Small intestine (tissue), 7 donors: ENCODE results near the gene RAD51B. TPM values are rescaled to one million over a fixed set of nuclear protein-coding genes. Genes with fewer than 3 reads are reported as not detected.
A peak's percentile ranks its signal among the peaks of the same experiment; 100 is the strongest.
"Not testable (repeated sequence)": the region's sequence is repeated elsewhere in the genome, so short reads cannot be mapped to it uniquely, and the experiment has no call there.

Experiments used
- DNase-seq, 2 donors: peaks; one replicate each; pipeline versions ENCODE4 v3.0.0 to v3.0.0-alpha.2; 2013
- FAIRE-seq: peaks from 2 replicates; lab custom pipeline; 2012; peaks lifted over from hg19 to GRCh38; lab: Jason Lieb, UNC
- H3K27ac ChIP-seq, 3 donors: one replicate each; pipeline ENCODE4 v1.5.1; 2013; ENCODE audit warnings: low read length in 2 of 3, mild to moderate bottlenecking in 2 of 3, control low read depth in 1 of 3, inconsistent platforms in 1 of 3, low read depth in 1 of 3, moderate library complexity in 1 of 3
- H3K27me3 ChIP-seq, 3 donors: one replicate each; pipeline ENCODE4 v1.6.1; 2013; ENCODE audit warnings: low read length in 3 of 3, inconsistent platforms in 1 of 3; ENCODE audit not compliant: control insufficient read depth in 3 of 3, insufficient read depth in 3 of 3
- H3K36me3 ChIP-seq, 3 donors: one replicate each; pipeline ENCODE4 v1.6.1; 2013; ENCODE audit warnings: low read length in 3 of 3, inconsistent platforms in 1 of 3, low read depth in 1 of 3, mild to moderate bottlenecking in 1 of 3, moderate library complexity in 1 of 3; ENCODE audit not compliant: control insufficient read depth in 3 of 3, insufficient read depth in 2 of 3
- H3K4me1 ChIP-seq, 3 donors: one replicate each; pipeline ENCODE4 v1.6.1; 2013; ENCODE audit warnings: low read length in 2 of 3, inconsistent platforms in 1 of 3, low read depth in 1 of 3, mild to moderate bottlenecking in 1 of 3, moderate library complexity in 1 of 3; ENCODE audit not compliant: control insufficient read depth in 3 of 3, insufficient read depth in 2 of 3
- H3K4me3 ChIP-seq, 3 donors: one replicate each; pipeline ENCODE4 v1.5.1; 2013; ENCODE audit warnings: low read length in 3 of 3, control low read depth in 1 of 3, inconsistent platforms in 1 of 3, low read depth in 1 of 3, mild to moderate bottlenecking in 1 of 3, moderate library complexity in 1 of 3
- H3K9me3 ChIP-seq, 2 donors: one replicate each; pipeline ENCODE4 v1.6.1; 2013; ENCODE audit warnings: low read depth in 1 of 2, low read length in 1 of 2; ENCODE audit not compliant: control insufficient read depth in 2 of 2, insufficient read depth in 1 of 2
- WGBS, 3 donors: extraction: QIAGEN DNeasy Blood & Tissue Kit; methylation state at CpG; one replicate each; pipeline ENCODE4 v1.1.7; 2013; 5-methylcytosine and 5-hydroxymethylcytosine counted together
- polyA plus RNA-seq, 4 donors: library from polyadenylated mRNA; stranded (reverse) in 3 of 4; unstranded in 1 of 4; fragments of 200-250 nt in 3 of 4; fragments of 120-200 nt in 1 of 4; gene quantifications; one replicate each; pipeline versions ENCODE4 v1.2.1 to v1.2.3, GENCODE V29; 2013
- donor health status: healthy with polysubstance abuse.
- donor health status: control.
- donor health status: control.
- donor health status: Bipolar disorder and iron deficiency.
- donor health status: healthy.

The RAD51B gene
- polyA plus RNA-seq, 4 donors = 1.1 to 9.0 (median 4.1) TPM

- H3K36me3 ChIP-seq = no peaks in the 10 kb centered on the region
- DNase-seq (peak; percentile 72 to 74), FAIRE-seq (no peak)
- H3K4me1 ChIP-seq = peaks cover 3 to 50% (median 7%) of the 10 kb centered on the region in 3 donors
- WGBS, 3 donors = 25 to 54% (median 50%) methylated on average over 6 of the region's 6 CpGs
- no peaks in the 10 kb centered on the region for H3K27me3 ChIP-seq
- peaks cover 0 to 19% of the 10 kb centered on the region in 2 donors for H3K9me3 ChIP-seq
- H3K27ac ChIP-seq = peak overlapping the region in 2 of 3 donors; percentile 63 to 66
- H3K4me3 ChIP-seq = no peak overlapping the region
These were observed 144.6 kb downstream of the RAD51B start for GRCh38 chr14:67963960-67964812.

- peaks cover 3 to 50% (median 7%) of the 10 kb centered on the region in 3 donors for H3K4me1 ChIP-seq
- H3K27me3 ChIP-seq = no peaks in the 10 kb centered on the region
- H3K36me3 ChIP-seq = no peaks in the 10 kb centered on the region
- H3K9me3 ChIP-seq = peaks cover 0 to 19% of the 10 kb centered on the region in 2 donors
- WGBS, 3 donors = 12 to 59% (median 24%) methylated on average over 3 of the region's 3 CpGs
- FAIRE-seq = no peak
- H3K27ac ChIP-seq = peak overlapping the region; percentile 35 to 66 (median 66)
- no peak overlapping the region for H3K4me3 ChIP-seq
- DNase-seq = peak; percentile 54 to 68
These were observed 146.1 kb downstream of the RAD51B start for GRCh38 chr14:67965696-67966095.

- peaks cover 0 to 19% of the 10 kb centered on the region in 2 donors for H3K9me3 ChIP-seq
- H3K36me3 ChIP-seq = no peaks in the 10 kb centered on the region
- 25 to 79% (median 64%) methylated on average over 1 of the region's 1 CpG for WGBS, 3 donors
- peak overlapping the region in 2 of 3 donors; percentile 61 to 66 for H3K27ac ChIP-seq
- H3K4me3 ChIP-seq = no peak overlapping the region
- DNase-seq (peak; percentile 25 to 70), FAIRE-seq (no peak)
- H3K27me3 ChIP-seq = no peaks in the 10 kb centered on the region
- peaks cover 3 to 51% (median 7%) of the 10 kb centered on the region in 3 donors for H3K4me1 ChIP-seq
These were observed 147.6 kb downstream of the RAD51B start for GRCh38 chr14:67967206-67967605.

- not testable (repeated sequence) for H3K27me3 ChIP-seq, H3K4me3 ChIP-seq, DNase-seq, H3K27ac ChIP-seq, FAIRE-seq, H3K36me3 ChIP-seq
- Histone ChIP-seq H3K9me3 (peaks cover 0 to 19% of the 10 kb centered on the region in 2 donors), H3K4me1 (peaks cover 3 to 50% (median 7%) of the 10 kb centered on the region in 3 donors)
- WGBS, 3 donors = 44 to 82% (median 62%) methylated on average over 2 of the region's 2 CpGs
These were observed 148.4 kb downstream of the RAD51B start for GRCh38 chr14:67967970-67968369.

GRCh38 chr14:67970923-67971322 is 151.3 kb downstream of the RAD51B start:
- no peaks in the 10 kb centered on the region for H3K36me3 ChIP-seq
- DNase-seq = no peak
- 53 to 76% (median 65%) methylated on average over 4 of the region's 4 CpGs for WGBS, 3 donors
- peaks cover 0 to 32% (median 3%) of the 10 kb centered on the region in 3 donors for H3K4me1 ChIP-seq
- H3K27me3 ChIP-seq = no peaks in the 10 kb centered on the region
- no peak overlapping the region for H3K4me3 ChIP-seq
- no peak overlapping the region for H3K27ac ChIP-seq
- FAIRE-seq = no peak
- peaks cover 0 to 19% of the 10 kb centered on the region in 2 donors for H3K9me3 ChIP-seq

GRCh38 chr14:67971627-67972625 is 152.3 kb downstream of the RAD51B start:
- DNase-seq (peak; percentile 16 to 40), FAIRE-seq (no peak)
- 21 to 54% (median 34%) methylated on average over 4 of the region's 4 CpGs for WGBS, 3 donors
- no peaks in the 10 kb centered on the region for H3K36me3 ChIP-seq
- peaks cover 0 to 22% (median 3%) of the 10 kb centered on the region in 3 donors for H3K4me1 ChIP-seq
- H3K27ac ChIP-seq = peak overlapping the region in 1 of 3 donors; percentile 13
- peaks cover 0 to 17% of the 10 kb centered on the region in 2 donors for H3K9me3 ChIP-seq
- H3K4me3 ChIP-seq = no peak overlapping the region
- no peaks in the 10 kb centered on the region for H3K27me3 ChIP-seq

- Histone ChIP-seq H3K36me3 (no peaks in the 10 kb centered on the region), H3K9me3 (peaks cover 0 to 4% of the 10 kb centered on the region in 2 donors), H3K27me3 (no peaks in the 10 kb centered on the region), H3K27ac (no peak overlapping the region), H3K4me1 (peaks cover 0 to 10% (median 5%) of the 10 kb centered on the region in 3 donors), H3K4me3 (no peak overlapping the region)
- DNase-seq (no peak), FAIRE-seq (no peak)
These were observed 153.9 kb downstream of the RAD51B start for GRCh38 chr14:67973436-67973835.

GRCh38 chr14:67975470-67975869 is 155.9 kb downstream of the RAD51B start:
- no peak for DNase-seq
- WGBS, 3 donors = 65 to 72% (median 67%) methylated on average over 6 of the region's 6 CpGs
- no peaks in the 10 kb centered on the region for H3K36me3 ChIP-seq
- peaks cover 0 to 10% (median 5%) of the 10 kb centered on the region in 3 donors for H3K4me1 ChIP-seq
- FAIRE-seq = no peak
- H3K4me3 ChIP-seq = no peak overlapping the region
- no peaks in the 10 kb centered on the region for H3K9me3 ChIP-seq
- no peaks in the 10 kb centered on the region for H3K27me3 ChIP-seq
- H3K27ac ChIP-seq = no peak overlapping the region
